H1 (cell line): ENCODE results near the gene USP3. TPM values are rescaled to one million over a fixed set of nuclear protein-coding genes. Genes with fewer than 3 reads are reported as not detected.

ENCODE experiments used
- CTCF ChIA-PET: fragments of 300-600 bp; sonication (Branson Sonifier 250); formaldehyde crosslinking; loops from one replicate; lab custom pipeline; 2021; ENCODE audit not compliant: partially characterized antibody; lab: Charles Lee
- POLR2A ChIA-PET: fragments of 300-600 bp; sonication (Branson Sonifier 250); formaldehyde crosslinking; loops from one replicate; lab custom pipeline; 2021; ENCODE audit warnings: inconsistent platforms; ENCODE audit not compliant: partially characterized antibody; lab: Charles Lee
- DNase-seq, 2 experiments: peaks; one replicate each; pipeline versions ENCODE4 v3.0.0 to v3.0.0-alpha.2; 2010 to 2022; ENCODE audit warnings: low spot score in 2 of 2, low read depth in 1 of 2, mixed read lengths in 1 of 2
- FAIRE-seq: peaks from 2 replicates; lab custom pipeline; 2011; peaks lifted over from hg19 to GRCh38; lab: Jason Lieb, UNC
- H2AFZ ChIP-seq: 2 replicates; pipeline ENCODE4 v1.8.1; 2012; ENCODE audit warnings: low read length, inconsistent platforms
- H2AK5ac ChIP-seq: 2 replicates; pipeline ENCODE4 v1.6.1; 2013; ENCODE audit warnings: low read depth, low read length
- H2BK120ac ChIP-seq: replicated peaks from 2 replicates; pipeline ENCODE3; 2013; ENCODE audit warnings: low read depth, low read length, inconsistent platforms
- H2BK12ac ChIP-seq: 2 replicates; pipeline ENCODE4 v1.6.1; 2013; ENCODE audit warnings: low read depth, low read length
- H2BK15ac ChIP-seq: 2 replicates; pipeline ENCODE4 v1.6.1; 2013; ENCODE audit warnings: low read length
- H2BK20ac ChIP-seq: 2 replicates; pipeline ENCODE4 v1.6.1; 2013; ENCODE audit warnings: low read length
- H2BK5ac ChIP-seq: 2 replicates; pipeline ENCODE4 v1.6.1; 2013; ENCODE audit warnings: low read depth, low read length
- H3K14ac ChIP-seq: 2 replicates; pipeline ENCODE4 v1.6.1; 2013; ENCODE audit warnings: inconsistent platforms; ENCODE audit not compliant: insufficient read length
- H3K18ac ChIP-seq: 2 replicates; pipeline ENCODE4 v1.6.1; 2013; ENCODE audit warnings: low read length; ENCODE audit errors: extremely low read depth
- H3K23ac ChIP-seq: 2 replicates; pipeline ENCODE4 v1.6.1; 2013; ENCODE audit warnings: inconsistent platforms; ENCODE audit not compliant: insufficient read length
- H3K23me2 ChIP-seq: 2 replicates; pipeline ENCODE4 v1.6.1; 2013; ENCODE audit warnings: low read depth, low read length
- H3K27ac ChIP-seq: 2 replicates; pipeline ENCODE4 v1.6.1; 2011; ENCODE audit warnings: low read depth, low read length, inconsistent platforms
- H3K27me3 ChIP-seq, 4 experiments: replicated peaks in 1 of 4; 1 replicate in 1 of 4; 2 replicates in 3 of 4; pipeline versions ENCODE4 v1.6.1 to v1.8.1; 2011 to 2013; ENCODE audit warnings: low read length in 3 of 4, mild to moderate bottlenecking in 3 of 4, inconsistent platforms in 2 of 4, mixed read lengths in 2 of 4, moderate library complexity in 1 of 4; ENCODE audit not compliant: control insufficient read depth in 3 of 4, insufficient read depth in 3 of 4; ENCODE audit errors: extremely low read depth in 1 of 4
- H3K36me3 ChIP-seq, 4 experiments: 2 replicates each; pipeline versions ENCODE4 v1.6.1 to v1.8.1; 2011 to 2013; ENCODE audit warnings: mild to moderate bottlenecking in 4 of 4, low read length in 3 of 4, moderate library complexity in 2 of 4, control low read depth in 1 of 4, inconsistent platforms in 1 of 4; ENCODE audit not compliant: insufficient read depth in 4 of 4, control insufficient read depth in 2 of 4
- H3K4ac ChIP-seq: replicated peaks from 2 replicates; pipeline ENCODE3; 2013; ENCODE audit warnings: low read length, low read depth, mixed read lengths, inconsistent platforms; ENCODE audit not compliant: insufficient read length
- H3K4me1 ChIP-seq, 4 experiments: replicated peaks in 1 of 4; 1 replicate in 1 of 4; 2 replicates in 3 of 4; pipeline versions ENCODE4 v1.6.1 to v1.8.1; 2011 to 2013; ENCODE audit warnings: low read length in 3 of 4, inconsistent platforms in 2 of 4, mixed read lengths in 1 of 4; ENCODE audit not compliant: insufficient read depth in 4 of 4, control insufficient read depth in 3 of 4
- H3K4me2 ChIP-seq, 2 experiments: 2 replicates each; pipeline versions ENCODE4 v1.6.1 to v1.8.1; 2011 to 2013; ENCODE audit warnings: low read depth in 2 of 2, low read length in 2 of 2, control low read depth in 1 of 2, inconsistent platforms in 1 of 2, mild to moderate bottlenecking in 1 of 2; ENCODE audit not compliant: insufficient read depth in 1 of 2
- H3K4me3 ChIP-seq, 4 experiments: fragments of 200-600, 300-600 bp in 1 of 4; sonication (generic), shearing (Covaris generic), sonication (Bioruptor Twin) in 1 of 4; 2 replicates each; pipeline versions ENCODE4 v1.5.1 to v1.8.1; 2011 to 2016; ENCODE audit warnings: low read length in 4 of 4, low read depth in 3 of 4, control low read depth in 2 of 4, inconsistent platforms in 2 of 4, mild to moderate bottlenecking in 2 of 4, mixed read lengths in 1 of 4, moderate library complexity in 1 of 4; ENCODE audit not compliant: insufficient read depth in 2 of 4; ENCODE audit errors: extremely low read depth in 1 of 4
- H3K56ac ChIP-seq: replicated peaks from 2 replicates; pipeline ENCODE3; 2013; ENCODE audit warnings: low read depth, mild to moderate bottlenecking, mixed read lengths, low read length, inconsistent platforms; ENCODE audit not compliant: insufficient read length
- H3K79me1 ChIP-seq: 2 replicates; pipeline ENCODE4 v1.6.1; 2013; ENCODE audit warnings: low read depth, low read length, control low read depth
- H3K79me2 ChIP-seq, 2 experiments: 2 replicates each; pipeline versions ENCODE4 v1.6.1 to v1.8.1; 2012 to 2013; ENCODE audit warnings: low read length in 2 of 2, mild to moderate bottlenecking in 2 of 2, inconsistent platforms in 1 of 2; ENCODE audit not compliant: insufficient read depth in 2 of 2, control insufficient read depth in 1 of 2
- H3K9ac ChIP-seq, 4 experiments: replicated peaks in 1 of 4; 1 replicate in 1 of 4; 2 replicates in 3 of 4; pipeline versions ENCODE4 v1.6.1 to v1.8.1; 2011 to 2013; ENCODE audit warnings: low read depth in 3 of 4, low read length in 3 of 4, control low read depth in 2 of 4, mild to moderate bottlenecking in 2 of 4, moderate library complexity in 2 of 4, inconsistent platforms in 1 of 4; ENCODE audit errors: extremely low read depth in 1 of 4
- H3K9me3 ChIP-seq, 2 experiments: 2 replicates each; pipeline versions ENCODE4 v1.6.1 to v1.8.1; 2012 to 2013; ENCODE audit warnings: mild to moderate bottlenecking in 2 of 2, moderate library complexity in 2 of 2, control low read depth in 1 of 2, inconsistent platforms in 1 of 2, low read depth in 1 of 2, low read length in 1 of 2, mixed read lengths in 1 of 2; ENCODE audit not compliant: insufficient read depth in 2 of 2
- H4K20me1 ChIP-seq, 2 experiments: replicated peaks in 1 of 2; 2 replicates each; pipeline versions ENCODE3 to v1.8.1; 2011 to 2013; ENCODE audit warnings: inconsistent platforms in 2 of 2, low read length in 2 of 2, mild to moderate bottlenecking in 1 of 2; ENCODE audit not compliant: insufficient read depth in 2 of 2, control insufficient read depth in 1 of 2
- H4K5ac ChIP-seq: 2 replicates; pipeline ENCODE4 v1.6.1; 2013; ENCODE audit warnings: low read length, low read depth, mixed read lengths, inconsistent platforms; ENCODE audit not compliant: insufficient read length
- H4K8ac ChIP-seq: 2 replicates; pipeline ENCODE4 v1.8.0; 2013; ENCODE audit warnings: mild to moderate bottlenecking, moderate library complexity, low read length, inconsistent platforms; ENCODE audit not compliant: insufficient read depth; ENCODE audit errors: extremely low read depth
- H4K91ac ChIP-seq: replicated peaks from 2 replicates; pipeline ENCODE3; 2013; ENCODE audit warnings: low read length, mixed read lengths, inconsistent platforms; ENCODE audit not compliant: insufficient read length
- CBX5 ChIP-seq: fragments of 300-800, 300-1000 bp; sonication (generic); IDR thresholded peaks from 2 replicates; pipeline ENCODE4 v1.7.1; 2016; ENCODE audit warnings: antibody characterized with exemption, low read length, low read depth
- CREB1 ChIP-seq: IDR thresholded peaks from 2 replicates; pipeline ENCODE4 v1.6.1; 2012; ENCODE audit warnings: inconsistent platforms
- JUN ChIP-seq: IDR thresholded peaks from 2 replicates; pipeline ENCODE4 v1.6.1; 2011; ENCODE audit warnings: low read depth, mild to moderate bottlenecking, improper control_type of control experiment, low read length
- SP2 ChIP-seq: IDR thresholded peaks from 2 replicates; pipeline ENCODE4 v1.6.1; 2012; ENCODE audit warnings: mild to moderate bottlenecking, low read length, inconsistent platforms
- TBP ChIP-seq: IDR thresholded peaks from 2 replicates; pipeline ENCODE4 v1.6.1; 2011; ENCODE audit warnings: low read depth, low read length, improper control_type of control experiment
- ZNF274 ChIP-seq: IDR thresholded peaks from 2 replicates; pipeline ENCODE4 v1.7.0; 2012; ENCODE audit warnings: low read length, borderline replicate concordance; ENCODE audit errors: extremely low read depth
- WGBS, 2 experiments: shearing (Covaris generic) in 1 of 2; methylation state at CpG; one replicate each; pipeline versions ENCODE4 v1.1.6 to v1.1.7; 2013 to 2015; ENCODE audit warnings: low lambda C conversion rate in 2 of 2, mixed read lengths in 2 of 2, inconsistent platforms in 1 of 2, low coverage in 1 of 2, missing lambda C conversion rate in 1 of 2; ENCODE audit not compliant: insufficient replicate concordance in 2 of 2, insufficient coverage in 1 of 2, insufficient read length in 1 of 2; ENCODE audit errors: extremely low coverage in 1 of 2, missing lambda C conversion rate in 1 of 2; 5-methylcytosine and 5-hydroxymethylcytosine counted together
- polyA plus RNA-seq, 7 experiments: library from polyadenylated mRNA; depleted of rRNA in 3 of 7; stranded (reverse) in 5 of 7; unstranded in 2 of 7; fragments of >200 nt in 5 of 7; fragments of 200-250 nt in 2 of 7; gene quantifications; 1 replicate in 5 of 7; 2 replicates in 1 of 7; 4 replicates in 1 of 7; pipeline versions ENCODE4 v1.2.1 to v1.2.3, GENCODE V29; 2011 to 2013; ENCODE audit warnings: missing spikeins in 2 of 7, mixed read lengths in 2 of 7
- total RNA-seq: library from RNA; stranded (reverse); fragmentation: NEBNext Ultra II Directional; extraction: Animal tissue kit (Norgen Biotek cat#: 25700); gene quantifications from 2 replicates; pipeline ENCODE4 v1.2.1, GENCODE V29; 2021

The USP3 gene
- total and polyA plus RNA-seq, 2 of the 8 experiments (the other 6 are each of a cell fraction or from before 2014, with no cell fraction given): 15.5 to 16.2 TPM

GRCh38 chr15:63507878-63508818, 3.8 kb downstream of the USP3 start:
- Histone ChIP-seq H3K9me3 (no peaks in the 10 kb centered on the region), H3K79me2 (peaks cover 0 to 65% of the 10 kb centered on the region in 2 experiments; a peak in 2 of 4 replicates), H4K20me1 (peaks cover 4 to 13% of the 10 kb centered on the region in 2 experiments), H3K4me1 (peaks cover 0 to 7% (median under 1%) of the 10 kb centered on the region in 4 experiments; a peak in 6 of 7 replicates), H2BK120ac (no peak overlapping the region), H3K14ac (no peak overlapping the region), H2BK15ac (no peak overlapping the region), H4K8ac (no peak overlapping the region), H3K4ac (no peak overlapping the region), H2BK5ac (no peak overlapping the region), H3K56ac (no peak overlapping the region), H2BK12ac (no peak overlapping the region), H3K18ac (no peak overlapping the region), H3K23me2 (peaks cover 10% of the 10 kb centered on the region), H2AFZ (no peak overlapping the region)
- CTCF ChIA-PET: interaction anchor here (1.3 to 1.7 kb wide), 5 partner anchors 9 to 78 kb away, joined by 3 to 7 read pairs (median 4); no protein-coding TSS in a partner anchor
- WGBS, 2 experiments: 75% methylated on average over 2 of the region's 2 CpGs; no CpG with 5 or more reads in 1 of the 2 experiments
- FAIRE-seq: no peak
- TF ChIP-seq ZNF274 (no peak), CREB1 (no peak), JUN (no peak), TBP (no peak), SP2 (no peak), CBX5 (no peak)
- TF ChIP-seq, all 59 proteins: peak for 0
- Histone ChIP-seq H3K27ac (no peak overlapping the region), H2BK20ac (no peak overlapping the region), H4K5ac (no peak overlapping the region), H3K27me3 (peaks cover 5 to 40% (median 28%) of the 10 kb centered on the region in 4 experiments), H2AK5ac (no peak overlapping the region), H3K4me3 (no peak overlapping the region), H3K36me3 (no peaks in the 10 kb centered on the region), H3K23ac (no peak overlapping the region), H3K4me2 (no peak overlapping the region), H3K9ac (no peak overlapping the region), H4K91ac (no peak overlapping the region), H3K79me1 (no peaks in the 10 kb centered on the region)
- no peak for DNase-seq
- POLR2A ChIA-PET: interaction anchor here (0.6 kb wide), 1 partner anchor 1209 kb away, joined by 3 read pairs; no protein-coding TSS in a partner anchor
